Fibroblast of peridontal ligament (primary cell): ENCODE data around the gene ARIH1.

ENCODE experiments used
- DNase-seq: peaks from one replicate; pipeline ENCODE4 v3.0.0-alpha.2; 2010; ENCODE audit errors: extremely low read depth

ARIH1 gene

GRCh38 chr15:72486144-72486543 is 12.0 kb downstream of the ARIH1 start:
- no peak for DNase-seq

- DNase-seq, result peak; percentile 58
Observed at GRCh38 chr15:72487070-72487797, 13.1 kb downstream of the ARIH1 start.

GRCh38 chr15:72488558-72488957 is 14.4 kb downstream of the ARIH1 start:
- no peak for DNase-seq

- no peak for DNase-seq
Observed at GRCh38 chr15:72489943-72490554, 15.9 kb downstream of the ARIH1 start.

GRCh38 chr15:72491768-72492167 is 17.6 kb downstream of the ARIH1 start:
- peak; percentile 77 for DNase-seq

- DNase-seq, result peak; percentile 28
Observed at GRCh38 chr15:72492733-72493132, 18.6 kb downstream of the ARIH1 start.

GRCh38 chr15:72493220-72493619 is 19.1 kb downstream of the ARIH1 start:
- no peak for DNase-seq

GRCh38 chr15:72495007-72495406 is 20.9 kb downstream of the ARIH1 start:
- DNase-seq, result no peak

GRCh38 chr15:72496783-72497182 is 22.7 kb downstream of the ARIH1 start:
- DNase-seq, result no peak

GRCh38 chr15:72497402-72497801 is 23.3 kb downstream of the ARIH1 start:
- DNase-seq, result no peak

GRCh38 chr15:72502220-72502809 is 28.2 kb downstream of the ARIH1 start:
- DNase-seq, result no peak

- peak; percentile 38 for DNase-seq
Observed at GRCh38 chr15:72503147-72503546, 29.0 kb downstream of the ARIH1 start.

- no peak for DNase-seq
Observed at GRCh38 chr15:72507402-72508092, 33.4 kb downstream of the ARIH1 start.

GRCh38 chr15:72509484-72509883 is 35.4 kb downstream of the ARIH1 start:
- DNase-seq, result no peak

- DNase-seq, result peak; percentile 65
Observed at GRCh38 chr15:72511536-72511935, 37.4 kb downstream of the ARIH1 start.

- peak; percentile 49 for DNase-seq
Observed at GRCh38 chr15:72515591-72516389, 41.7 kb downstream of the ARIH1 start.

GRCh38 chr15:72516777-72517176 is 42.6 kb downstream of the ARIH1 start:
- no peak for DNase-seq

GRCh38 chr15:72521682-72522081 is 47.6 kb downstream of the ARIH1 start:
- DNase-seq, result no peak

- DNase-seq, result no peak
Observed at GRCh38 chr15:72532991-72533601, 59.0 kb downstream of the ARIH1 start.

GRCh38 chr15:72534523-72534922 is 60.4 kb downstream of the ARIH1 start:
- no peak for DNase-seq

- DNase-seq, result no peak
Observed at GRCh38 chr15:72535911-72536310, 61.8 kb downstream of the ARIH1 start.
